ENCODE data around the gene TMEM91.

DNA sequence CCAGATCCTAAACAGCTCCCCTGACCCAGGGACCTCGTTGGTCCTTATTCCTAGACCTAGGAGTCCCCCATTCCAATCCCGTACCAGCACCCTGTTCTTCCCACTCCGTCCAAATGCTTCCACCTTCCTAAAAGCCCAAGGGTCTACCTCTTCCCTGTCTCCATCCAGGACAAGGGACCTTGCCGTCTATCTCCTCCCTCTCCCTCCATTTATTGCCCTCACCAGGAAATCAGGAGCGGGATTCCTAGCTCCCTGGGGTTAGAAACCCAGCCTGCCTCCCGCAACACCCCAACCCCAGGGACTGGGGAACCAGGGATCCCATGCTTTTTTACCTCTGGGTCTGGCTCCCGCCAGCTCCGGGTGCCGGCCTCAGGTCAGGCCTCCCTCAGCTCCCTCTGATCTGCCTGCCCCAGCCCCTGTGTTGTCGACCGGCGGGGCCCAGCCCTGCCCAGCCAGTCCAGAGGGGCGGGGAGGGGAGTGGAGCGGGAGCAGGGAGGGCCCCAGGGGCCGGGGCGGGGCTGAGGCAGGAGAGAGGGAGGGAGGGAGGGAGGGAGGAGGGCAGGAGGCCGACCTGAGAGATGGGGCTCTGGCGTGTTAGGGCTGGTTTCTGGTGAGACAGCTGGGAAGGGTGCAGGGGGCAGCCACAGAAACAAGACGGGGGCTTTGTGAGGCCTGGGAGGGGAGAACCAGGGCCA, 50.8 kb downstream of the TMEM91 start, which contains the start of gene B3GNT8:
- TF ChIP-seq CTCF (IDR thresholded peaks at IDR 0.05; ENCODE audit: insufficient read depth, low read length, poor library complexity, severe bottlenecking) = no peak
- TF ChIP-seq EZH2phosphoT487 (conservative IDR thresholded peaks at IDR 0.05; ENCODE audit: low read length) = no peak

Measured in SU-DHL-6 (cell line).